Activated CD4-positive, alpha-beta T cell treated with anti-CD3 and anti-CD28 coated beads, Interleukin-2, amount 50 U/mL, for 16 hours (primary cell): ENCODE results near the gene CLDN3.

Experiments
- DNase-seq: peaks from one replicate; pipeline ENCODE4 v3.0.0-alpha.2; 2020

Gene CLDN3

DNA sequence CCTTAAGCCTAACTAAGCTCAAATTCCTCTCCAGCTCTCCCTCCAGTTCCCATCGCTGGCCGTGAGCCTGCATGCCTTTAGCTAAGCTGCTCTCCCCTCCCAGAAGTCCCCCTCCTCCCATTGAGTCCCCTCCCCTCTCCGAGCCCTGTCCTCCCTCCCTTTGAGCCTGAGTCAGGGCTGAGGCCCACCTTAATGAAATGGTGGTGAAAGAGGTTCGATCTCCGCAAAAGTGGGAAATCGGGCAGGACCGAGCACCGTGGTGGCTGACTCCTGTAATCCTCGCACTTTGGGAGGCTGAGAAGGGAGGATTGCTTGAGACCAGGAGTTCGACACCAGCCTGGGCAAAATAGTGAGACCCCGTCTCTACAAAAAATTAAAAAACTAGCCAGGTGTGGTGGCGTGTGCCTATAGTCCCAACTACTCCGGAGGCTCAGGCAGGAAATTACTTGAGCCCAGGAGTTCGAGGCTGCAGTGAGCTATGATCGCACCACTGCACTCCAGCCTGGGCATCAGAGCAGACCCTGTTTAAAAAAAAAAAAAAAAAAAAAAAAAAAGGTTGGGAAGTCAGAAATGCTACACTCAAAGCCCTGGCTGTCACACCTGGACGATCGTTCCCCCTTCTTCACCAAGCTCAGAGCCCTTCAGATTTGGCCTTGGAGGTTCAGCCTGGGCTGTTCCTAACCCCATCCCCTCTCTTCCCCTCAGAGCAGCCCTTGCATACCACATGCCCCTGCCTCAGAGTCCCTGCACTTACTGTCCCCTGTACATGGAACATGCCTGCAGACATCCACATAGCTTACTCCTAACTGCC lies 995 bp upstream of the CLDN3 start:
- no peak for DNase-seq

- DNase-seq, result no peak
Observed at GRCh38 chr7:73769481-73770001, 529 bp downstream of the CLDN3 start.

DNA sequence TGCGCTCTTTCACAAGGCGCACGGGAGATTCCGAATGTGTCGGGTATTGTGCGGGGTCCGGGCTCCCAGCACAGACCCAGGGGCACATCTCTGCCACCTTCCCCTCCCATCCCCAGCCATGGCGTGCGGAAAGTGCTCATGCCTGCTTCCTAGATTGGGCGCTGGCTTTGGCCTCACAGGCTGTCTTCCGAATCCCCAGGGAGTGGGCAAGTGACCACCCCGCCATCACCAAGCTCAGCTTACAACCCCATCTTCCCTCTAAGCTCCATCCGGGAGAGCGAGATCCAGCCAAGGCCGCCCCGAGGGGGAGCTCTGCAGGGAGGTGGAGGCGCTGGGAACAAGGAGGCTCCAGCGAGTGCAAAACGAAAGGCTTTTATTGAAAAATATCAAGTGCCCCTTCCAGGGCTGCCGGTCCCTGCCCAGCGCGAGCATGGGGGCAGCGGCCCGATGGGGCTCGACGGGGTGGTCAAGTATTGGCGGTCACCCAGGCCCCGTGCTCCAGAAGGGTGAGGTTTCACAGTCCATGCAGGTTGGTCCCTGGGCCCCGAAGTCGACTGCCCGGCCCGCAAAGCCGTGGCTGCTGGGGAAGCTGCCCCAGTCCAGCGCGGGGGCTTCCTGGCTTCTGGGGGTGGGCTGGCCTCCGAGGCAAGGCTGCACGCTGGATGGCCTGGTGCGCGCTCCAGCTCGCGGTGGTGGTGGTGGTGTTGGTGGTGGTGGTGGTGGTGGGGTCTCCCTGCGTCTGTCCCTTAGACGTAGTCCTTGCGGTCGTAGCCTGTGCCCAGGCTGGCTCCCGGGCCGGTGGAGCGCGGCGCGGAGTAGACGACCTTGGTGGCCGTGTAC lies 1.2 kb downstream of the CLDN3 start:
- DNase-seq, result no peak

DNA sequence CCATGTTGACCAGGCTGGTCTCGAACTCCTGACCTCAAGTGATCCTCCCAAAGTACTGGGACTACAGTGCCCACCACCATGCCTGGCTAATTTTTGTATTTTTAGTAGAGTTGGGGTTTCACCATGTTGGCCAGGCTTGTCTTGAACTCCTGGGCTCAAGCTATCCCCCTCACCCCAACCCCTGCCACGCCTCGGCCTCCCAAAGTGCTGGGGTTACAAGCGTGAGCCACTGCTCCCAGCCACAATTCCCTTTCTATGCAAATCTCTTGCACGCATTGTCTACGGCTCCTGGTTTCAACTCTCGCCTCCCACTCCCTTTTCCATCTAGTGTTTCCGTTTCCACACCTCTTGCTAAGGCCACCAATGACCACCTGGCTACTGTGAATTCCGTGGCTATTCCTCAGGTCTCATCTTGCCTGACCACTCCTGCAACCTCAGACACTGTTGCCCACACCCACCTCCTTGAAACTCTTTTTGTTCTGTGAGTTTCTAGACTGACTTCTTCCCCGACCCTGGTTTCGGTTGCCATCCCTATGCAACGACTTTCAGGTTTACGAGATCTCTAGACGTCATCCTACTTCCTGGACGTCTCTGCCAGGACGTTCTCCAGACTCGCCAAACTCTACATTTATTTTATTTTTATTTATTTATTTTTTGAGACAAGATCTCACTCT lies 3.4 kb downstream of the CLDN3 start:
- no peak for DNase-seq

DNA sequence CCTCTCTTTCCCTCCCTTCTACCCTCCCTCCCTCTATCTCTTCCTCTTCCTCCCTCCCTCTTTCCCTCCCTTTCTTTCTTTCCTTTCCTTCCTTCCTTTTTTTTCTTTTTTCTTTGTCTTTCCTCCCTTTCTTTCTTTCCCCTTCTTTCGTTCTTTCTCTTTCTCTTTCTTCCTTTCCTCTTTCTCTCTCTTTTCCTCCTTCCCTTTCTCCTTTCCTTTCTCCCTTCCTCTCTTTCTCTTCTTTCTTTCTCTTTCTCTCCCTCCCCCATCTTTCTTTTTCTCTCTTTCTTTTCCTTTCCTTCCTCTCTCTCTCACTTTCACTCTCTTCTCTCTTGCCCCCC lies 7.4 kb downstream of the CLDN3 start:
- no peak for DNase-seq

DNA sequence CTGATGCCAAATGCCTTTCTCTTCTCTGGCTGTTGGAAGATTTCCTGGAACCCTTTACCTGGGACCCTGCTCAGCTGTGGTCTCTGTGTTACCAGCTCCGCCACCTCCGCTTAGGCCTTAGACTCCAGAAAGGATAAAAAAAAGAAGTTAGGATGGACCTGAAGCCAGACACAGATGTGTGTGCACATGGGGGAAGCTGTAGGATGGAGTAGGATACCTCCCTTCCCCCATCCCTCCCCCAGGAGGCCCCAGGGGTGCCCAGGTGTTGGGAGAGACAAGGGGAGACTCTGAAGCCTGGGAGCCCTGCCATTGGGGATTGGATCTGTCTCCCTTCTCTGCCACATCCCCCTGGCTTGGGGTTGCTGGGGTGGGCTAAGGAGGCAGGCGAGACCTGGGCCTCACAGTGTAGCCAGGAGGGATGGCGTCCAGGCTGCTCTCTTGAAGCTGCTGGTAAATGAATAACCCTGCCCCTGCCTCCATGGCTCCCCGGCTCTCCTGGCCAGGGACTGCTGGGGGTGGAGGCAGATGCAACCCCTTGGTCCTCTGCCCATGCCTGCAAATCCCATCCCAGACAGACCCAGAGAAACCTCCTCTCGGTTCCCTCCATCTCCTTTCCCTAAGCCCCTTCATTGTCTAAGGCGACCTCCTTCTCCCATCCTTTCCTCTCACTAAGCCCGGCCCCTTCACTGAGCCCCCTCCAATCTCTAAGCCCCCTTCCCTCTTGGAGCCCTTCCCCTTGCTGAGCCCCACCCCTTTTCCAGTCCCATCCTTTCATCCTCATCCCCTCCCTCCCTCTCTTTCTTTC lies 8.0 kb downstream of the CLDN3 start:
- DNase-seq, result no peak

GRCh38 chr7:73758581-73759138 lies 11.4 kb downstream of the CLDN3 start:
- no peak for DNase-seq

GRCh38 chr7:73749931-73750776 lies 19.9 kb downstream of the CLDN3 start:
- no peak for DNase-seq

- DNase-seq, result no peak
Observed at GRCh38 chr7:73746378-73746777, 23.7 kb downstream of the CLDN3 start.

DNA sequence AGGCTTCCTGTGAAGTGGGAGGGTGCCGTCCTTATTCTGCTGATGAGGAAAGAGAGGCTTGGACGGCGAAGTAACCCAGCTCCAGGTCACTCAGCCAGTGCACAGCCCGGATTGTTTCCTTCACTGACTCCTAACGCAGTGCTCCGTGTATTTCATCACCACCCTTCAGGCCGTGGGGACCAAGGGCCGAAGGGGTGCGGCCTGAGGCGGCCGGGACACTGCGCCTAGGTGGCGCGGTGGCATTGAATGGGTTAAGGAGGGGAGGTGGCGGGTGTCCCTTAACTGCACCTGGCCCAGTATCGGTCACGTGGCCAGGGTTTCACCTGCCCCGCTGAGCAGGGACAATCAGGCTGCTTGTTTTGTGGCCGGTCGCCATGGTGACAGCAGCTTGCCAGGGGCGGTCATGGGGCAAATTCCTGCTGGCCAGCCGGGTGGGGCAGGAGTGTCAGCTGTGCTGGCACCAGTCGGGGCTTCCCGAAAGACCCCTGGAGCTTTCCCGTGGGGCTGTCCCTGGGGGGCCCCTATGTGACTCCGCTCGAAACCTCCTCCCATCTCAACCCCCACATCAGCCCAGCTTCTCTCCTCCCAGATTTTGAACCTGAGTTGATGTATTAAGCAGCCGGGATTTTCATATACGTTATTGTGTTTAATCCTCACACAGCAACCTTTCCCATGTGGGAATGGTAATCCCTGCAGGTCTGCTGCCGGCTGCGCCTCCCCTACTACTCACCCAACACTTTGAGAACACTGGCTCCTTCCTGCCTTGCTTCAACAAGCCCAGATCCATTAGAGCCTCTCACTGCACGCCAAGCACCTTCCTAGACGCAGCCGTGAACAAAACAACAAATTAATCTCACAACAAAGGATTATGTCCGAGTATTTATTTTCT lies 27.1 kb downstream of the CLDN3 start:
- DNase-seq, result no peak

GRCh38 chr7:73742338-73742752 lies 27.7 kb downstream of the CLDN3 start:
- DNase-seq, result no peak

DNA sequence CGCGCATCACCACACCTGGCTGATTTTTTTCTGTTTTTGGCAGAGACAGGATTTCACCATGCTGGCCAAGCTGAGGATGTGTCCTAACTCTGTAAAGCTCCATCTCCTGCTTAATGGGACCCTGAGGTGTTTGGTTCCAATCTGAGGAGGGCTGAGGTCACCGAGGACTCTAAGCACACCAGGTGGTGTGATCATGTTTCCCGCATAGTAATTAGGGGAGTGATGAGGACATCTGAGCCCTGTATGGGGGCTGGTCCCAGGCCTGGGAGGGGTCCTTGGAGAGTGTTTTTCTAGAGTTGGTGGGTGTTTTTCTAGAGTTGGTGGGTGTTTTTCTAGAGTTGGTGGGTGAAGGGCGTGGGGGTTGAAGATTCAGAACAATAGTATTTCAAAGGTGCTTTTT lies 28.5 kb downstream of the CLDN3 start:
- DNase-seq, result no peak

DNA sequence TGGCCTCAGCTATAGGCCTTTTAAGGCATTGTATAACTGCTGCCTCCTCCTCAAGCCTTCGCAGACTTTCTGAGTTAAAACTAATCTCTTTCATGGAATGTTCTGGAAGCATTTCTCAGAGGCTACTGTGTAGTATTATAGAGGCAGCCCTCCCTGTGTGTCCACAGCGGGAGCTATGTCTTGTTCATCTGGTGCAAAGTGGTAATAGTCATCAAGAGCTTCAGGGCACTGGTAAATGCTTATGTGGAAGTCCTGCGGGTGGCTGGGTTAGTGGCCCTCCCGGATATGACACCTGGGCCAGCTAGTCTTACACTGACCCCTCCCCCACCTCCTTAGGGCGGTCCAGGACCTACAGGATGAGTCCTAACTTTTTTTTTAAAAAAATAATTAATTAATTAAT lies 29.3 kb downstream of the CLDN3 start:
- DNase-seq, result no peak

- no peak for DNase-seq
Observed at GRCh38 chr7:73740212-73740611, 29.9 kb downstream of the CLDN3 start.

- DNase-seq, result no peak
Observed at GRCh38 chr7:73739387-73739767, 30.7 kb downstream of the CLDN3 start.

- peak; percentile 98 for DNase-seq
Observed at GRCh38 chr7:73738612-73739386, 31.3 kb downstream of the CLDN3 start, which contains the start of gene ABHD11. Gene ABHD11 (minus strand): TSS chr7:73738802. CDS start chr7:73738770, 32 bp downstream.

DNA sequence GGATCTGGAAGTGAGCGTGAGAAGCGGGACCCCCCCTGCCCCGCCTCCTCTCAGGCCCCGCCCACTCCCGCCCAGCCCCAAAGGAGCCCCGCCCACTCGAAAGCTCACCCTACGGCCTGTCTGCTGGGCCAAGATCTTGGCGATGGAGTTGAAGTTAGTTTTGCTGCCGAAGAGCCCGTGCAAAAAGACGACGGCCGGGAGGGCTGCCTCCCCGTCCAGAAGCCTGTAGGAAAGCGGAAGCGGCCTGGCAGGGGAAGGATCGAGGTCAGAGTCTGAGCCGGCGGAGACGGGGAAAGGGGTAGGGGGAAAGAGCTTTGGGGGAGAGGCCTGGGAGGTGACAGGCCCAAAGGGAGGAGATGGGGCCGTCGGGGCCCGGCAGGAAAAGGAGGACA lies 31.9 kb downstream of the CLDN3 start:
- DNase-seq, result peak; percentile 70

- DNase-seq, result no peak
Observed at GRCh38 chr7:73737491-73738219, 32.4 kb downstream of the CLDN3 start.

DNA sequence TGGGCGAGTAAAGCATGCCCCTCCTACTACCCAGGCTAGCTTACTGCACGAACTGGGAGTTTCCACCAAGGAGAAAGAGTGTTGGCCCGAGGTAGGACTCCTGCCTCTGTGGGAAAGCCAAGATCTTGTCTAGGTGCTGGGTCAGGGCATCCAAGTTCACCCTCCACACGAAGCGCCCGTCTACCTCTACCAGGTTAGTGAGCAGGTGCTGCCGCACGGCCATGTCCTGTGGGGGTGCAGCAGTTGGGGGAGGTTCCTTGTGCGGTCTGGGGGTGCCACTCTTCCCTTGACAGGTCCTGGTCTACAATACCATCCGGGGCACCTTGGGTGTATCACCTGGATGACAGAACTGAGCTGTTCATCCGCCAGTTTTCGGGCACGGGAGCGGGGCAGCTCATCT lies 33.2 kb downstream of the CLDN3 start:
- DNase-seq, result no peak
